GM19395 (cell line): Measurements from ENCODE around the gene IAH1.

Experiments used
- ATAC-seq: cut with Tn5 transposase; IDR thresholded peaks from one replicate; pipeline ENCODE4 v1.9.1; 2021; ENCODE audit warnings: mild to moderate bottlenecking, moderate library complexity; ENCODE audit not compliant: unreplicated experiment

Gene IAH1

DNA sequence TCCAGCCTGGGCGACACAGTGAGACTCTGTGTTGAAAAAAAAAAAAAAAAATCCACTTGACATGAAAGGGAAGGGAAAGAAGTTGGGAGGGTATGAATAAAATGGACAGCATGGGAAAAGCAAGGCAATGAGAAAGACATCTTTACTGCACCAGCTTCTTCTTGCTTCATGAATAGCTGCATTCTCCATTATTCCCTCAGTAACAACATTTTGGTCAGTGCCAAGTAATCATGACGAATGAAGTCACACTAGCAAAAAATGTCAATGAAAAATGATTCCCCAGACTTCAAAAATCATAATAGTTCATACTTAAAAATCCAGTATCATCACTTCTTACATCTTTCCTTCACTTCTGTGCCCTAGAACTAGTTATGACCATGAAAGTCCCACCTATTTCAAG, 50.9 kb downstream of the IAH1 start:
- no peak for ATAC-seq

DNA sequence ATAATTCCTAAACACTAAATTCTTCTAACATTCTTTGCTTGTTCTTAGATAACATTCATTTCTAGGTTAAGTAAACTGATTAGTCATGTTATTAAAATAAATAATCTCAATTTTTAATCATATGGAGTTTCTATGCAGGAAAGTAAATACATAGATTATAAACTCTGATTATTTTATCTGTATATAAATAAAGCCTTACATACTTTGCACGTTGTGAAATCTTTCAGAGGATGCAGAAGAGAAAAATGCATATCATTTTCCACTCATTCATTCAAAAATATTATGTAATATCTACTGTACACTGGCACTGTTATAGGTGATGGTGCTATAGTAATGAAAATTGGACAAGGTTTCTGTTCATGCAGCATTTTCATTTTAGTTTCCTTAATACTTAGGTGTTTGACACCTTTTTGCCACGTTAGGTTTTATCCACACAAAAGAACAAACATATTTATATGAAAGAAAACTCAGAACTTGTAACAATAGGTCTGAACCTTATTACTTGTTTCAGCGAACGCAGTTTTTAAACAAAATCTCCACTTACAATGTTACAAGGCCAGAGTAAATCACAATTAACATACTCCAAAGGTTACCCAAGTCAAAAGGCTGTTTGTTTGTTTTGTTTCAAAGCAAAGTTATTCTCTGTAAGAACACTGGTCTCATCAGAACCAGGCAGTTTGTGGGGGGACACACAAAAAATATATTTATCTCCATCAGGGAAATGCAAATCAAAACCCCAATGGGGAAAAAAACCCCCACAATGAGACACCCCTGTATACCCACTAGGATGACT, 53.8 kb downstream of the IAH1 start:
- no peak for ATAC-seq

DNA sequence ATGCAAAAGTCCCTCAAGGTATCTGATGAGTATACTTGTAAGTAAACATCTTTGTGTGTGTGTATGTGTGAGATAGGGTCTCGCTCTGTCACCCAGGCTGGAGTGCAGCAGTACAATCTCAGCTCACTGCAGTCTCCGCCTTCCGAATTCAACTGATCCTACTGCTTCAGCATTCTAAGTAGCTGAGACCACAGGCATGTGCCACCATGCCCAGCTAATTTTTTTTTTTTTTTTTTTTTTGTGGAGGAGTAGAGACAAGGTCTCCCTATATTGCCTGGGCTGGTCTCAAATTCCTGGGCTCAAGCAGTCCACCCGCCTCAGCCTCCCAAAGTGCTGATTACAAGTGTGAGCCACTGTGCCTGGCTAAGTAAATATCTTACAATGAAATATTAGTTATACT, 58.1 kb downstream of the IAH1 start:
- no peak for ATAC-seq

DNA sequence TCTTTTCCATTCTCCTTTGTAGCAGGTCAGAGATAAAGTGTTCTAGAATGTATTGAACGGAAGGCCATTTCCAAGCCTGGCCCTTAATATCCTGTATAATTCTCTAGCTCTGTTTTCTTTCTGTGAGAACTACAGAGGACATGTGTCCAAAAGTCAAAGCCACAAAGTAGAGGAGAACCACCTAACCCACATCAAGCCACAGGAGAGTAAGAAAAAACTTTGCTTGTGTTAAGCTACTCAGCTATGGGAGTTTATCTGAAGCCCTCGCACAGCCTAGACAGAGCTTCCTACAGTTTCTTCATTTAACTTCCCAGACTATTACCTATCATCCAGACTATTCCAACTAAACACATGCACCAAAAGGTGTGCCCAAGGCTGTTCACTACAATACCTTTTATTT, 59.3 kb downstream of the IAH1 start:
- ATAC-seq = no peak

DNA sequence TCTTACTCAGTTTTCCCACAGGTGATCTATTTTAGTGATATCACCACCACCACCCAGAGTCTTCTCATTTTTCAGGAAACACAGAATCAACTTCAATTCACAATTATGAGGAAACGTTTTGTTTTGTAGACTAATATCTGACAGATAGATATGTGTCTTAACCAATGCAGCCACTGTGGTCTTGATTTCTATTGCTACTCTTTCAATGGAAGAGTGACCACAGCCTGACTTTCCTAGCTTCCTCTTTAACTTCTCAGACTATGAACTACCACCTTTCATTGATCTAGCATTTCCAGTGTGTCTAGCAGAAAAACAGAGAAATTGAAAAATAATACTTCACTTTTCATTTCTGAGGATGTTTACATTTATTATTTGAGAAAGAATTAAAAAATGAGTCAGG, 60.8 kb downstream of the IAH1 start:
- ATAC-seq = no peak

DNA sequence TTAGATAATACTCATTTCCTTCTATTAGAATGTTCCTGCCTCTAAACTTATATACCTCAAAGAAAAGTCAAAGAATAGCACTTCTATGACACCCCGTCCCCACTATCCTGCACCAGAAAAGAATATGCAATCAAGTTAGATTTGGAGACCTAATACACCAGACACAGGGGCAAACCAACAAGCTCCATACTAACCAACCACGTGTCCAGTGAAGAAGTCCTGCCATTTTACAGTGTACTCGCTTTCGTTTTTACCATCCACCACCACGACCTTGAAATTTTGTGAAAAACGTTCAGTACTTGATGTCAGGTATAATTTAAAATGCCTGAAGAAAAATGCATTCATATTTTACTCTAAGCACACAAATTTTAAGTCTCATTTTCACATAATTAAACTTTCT, 62.2 kb downstream of the IAH1 start:
- no peak for ATAC-seq

DNA sequence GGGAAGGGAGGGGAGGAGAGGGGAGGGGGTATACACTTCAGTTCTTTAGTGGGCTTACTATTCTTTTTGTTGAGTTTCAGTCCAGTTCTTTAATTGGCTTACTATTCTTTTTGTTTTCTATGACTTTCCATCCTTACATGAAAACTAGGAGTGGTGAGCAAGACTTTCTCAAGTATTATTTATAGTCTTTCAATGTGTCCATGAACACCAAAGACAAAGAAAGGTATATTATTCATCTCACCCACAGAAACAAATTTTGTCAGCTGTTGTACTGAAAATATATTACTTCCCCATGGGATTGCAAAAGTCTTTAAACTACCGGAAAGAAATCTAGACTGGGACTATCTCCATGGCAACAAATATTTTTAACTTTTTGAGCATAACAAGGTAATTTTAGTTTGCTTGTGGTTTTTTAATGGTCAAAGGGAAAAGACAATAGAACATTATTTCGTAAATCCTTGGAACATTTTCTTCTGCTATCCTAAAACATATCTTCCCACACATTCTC, 63.7 kb downstream of the IAH1 start:
- ATAC-seq = no peak
